ENCODE data around the gene RNF182.
"Not testable (repeated sequence)": the region's sequence is repeated elsewhere in the genome, so short reads cannot be mapped to it uniquely, and the experiment has no call there.

Gene RNF182

DNA sequence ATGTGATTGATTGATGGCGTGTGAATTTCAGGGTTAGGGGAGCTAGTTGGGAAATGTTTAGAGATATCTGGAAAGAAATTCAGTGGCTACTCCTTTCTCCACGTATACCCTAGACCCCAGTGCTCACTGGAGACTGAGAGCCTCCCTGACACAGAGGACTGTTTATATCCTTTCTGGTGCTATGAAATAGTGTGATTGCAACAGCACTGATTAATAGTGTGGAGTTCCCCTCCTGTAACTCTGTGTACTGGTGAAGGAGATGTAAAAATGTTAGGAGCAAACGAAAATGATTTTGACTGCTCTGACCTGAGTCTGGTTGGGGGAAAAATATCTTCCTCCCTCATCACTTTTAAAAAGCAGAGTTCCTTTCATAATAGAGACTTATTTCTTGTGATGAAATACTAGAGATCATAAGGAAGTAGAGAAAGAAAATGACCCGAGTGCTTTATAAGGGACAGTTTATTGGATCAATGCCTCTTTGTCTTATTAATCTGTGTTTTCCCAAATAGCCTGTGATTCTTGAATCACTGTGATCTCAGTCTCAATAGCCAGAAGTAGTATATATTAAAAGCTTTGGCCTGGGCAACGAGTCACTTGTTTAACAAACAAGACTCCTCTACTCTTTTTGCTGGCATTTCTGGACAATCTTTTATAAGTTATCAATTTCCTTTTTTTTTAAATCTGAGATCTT lies 92.3 kb downstream of the RNF182 start:
- Histone ChIP-seq H3K27ac (no peak overlapping the region), H3K36me3 (ENCODE audit: insufficient read depth) (no peaks in the 10 kb centered on the region), H3K79me2 (ENCODE audit: insufficient read depth, low read depth) (no peaks in the 10 kb centered on the region), H3K4me2 (no peak overlapping the region), H3K4me1 (ENCODE audit: low read depth, poor library complexity, severe bottlenecking) (no peaks in the 10 kb centered on the region), H3K27me3 (ENCODE audit: insufficient read depth, low read depth) (no peaks in the 10 kb centered on the region), H2AFZ (ENCODE audit: low read depth) (no peak overlapping the region), H3K9ac (no peak overlapping the region), H3K4me3 (IDR thresholded peaks at IDR 0.05; ENCODE audit: insufficient read depth, low read depth, low read length) (no peak overlapping the region), H4K20me1 (ENCODE audit: insufficient read depth) (no peaks in the 10 kb centered on the region)
- TF ChIP-seq CTCF (conservative IDR thresholded peaks at IDR 0.05; ENCODE audit: low read depth, low read length), result no peak

DNA sequence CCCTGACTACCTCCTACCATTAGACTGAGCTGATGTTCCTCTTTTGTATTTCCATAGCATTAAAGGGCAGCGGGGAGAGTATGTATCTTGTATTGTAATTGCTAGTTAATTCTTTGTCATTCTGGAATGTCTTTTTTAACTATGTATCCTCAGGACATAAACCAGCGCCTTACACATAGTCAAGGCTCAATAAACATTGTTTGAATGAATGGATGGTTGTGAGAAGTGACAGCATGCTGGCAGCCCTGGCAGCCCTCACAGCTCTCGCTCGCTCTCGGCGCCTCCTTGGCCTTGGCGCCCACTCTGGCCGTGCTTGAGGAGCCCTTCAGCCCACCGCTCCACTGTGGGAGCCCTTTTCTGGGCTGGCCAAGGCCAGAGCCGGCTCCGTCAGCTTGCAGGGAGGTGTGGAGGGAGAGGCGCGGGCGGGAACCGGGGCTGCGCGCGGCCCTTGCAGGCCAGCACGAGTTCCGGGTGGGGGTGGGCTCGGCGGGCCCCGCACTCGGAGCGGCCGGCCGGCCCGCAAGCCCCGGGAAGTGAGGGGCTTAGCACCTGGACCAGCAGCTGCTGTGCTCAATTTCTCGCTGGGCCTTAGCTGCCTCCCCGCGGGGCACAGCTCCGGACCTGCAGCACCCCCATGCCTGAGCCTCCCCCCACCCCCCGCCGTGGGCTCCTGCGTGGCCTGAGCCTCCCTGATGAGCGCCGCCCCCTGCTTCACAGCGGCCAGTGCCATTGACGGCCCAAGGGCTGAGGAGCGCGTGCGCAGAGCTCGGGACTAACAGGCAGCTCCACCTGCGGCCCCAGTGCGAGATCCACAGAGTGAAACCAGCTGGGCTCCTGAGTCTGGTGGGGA lies 93.1 kb downstream of the RNF182 start:
- no peak overlapping the region for H3K4me3 ChIP-seq (IDR thresholded peaks at IDR 0.05; ENCODE audit: insufficient read depth, low read depth, low read length)
- no peaks in the 10 kb centered on the region for H3K36me3 ChIP-seq (ENCODE audit: insufficient read depth)
- no peak for TF ChIP-seq CTCF (conservative IDR thresholded peaks at IDR 0.05; ENCODE audit: low read depth, low read length)

DNA sequence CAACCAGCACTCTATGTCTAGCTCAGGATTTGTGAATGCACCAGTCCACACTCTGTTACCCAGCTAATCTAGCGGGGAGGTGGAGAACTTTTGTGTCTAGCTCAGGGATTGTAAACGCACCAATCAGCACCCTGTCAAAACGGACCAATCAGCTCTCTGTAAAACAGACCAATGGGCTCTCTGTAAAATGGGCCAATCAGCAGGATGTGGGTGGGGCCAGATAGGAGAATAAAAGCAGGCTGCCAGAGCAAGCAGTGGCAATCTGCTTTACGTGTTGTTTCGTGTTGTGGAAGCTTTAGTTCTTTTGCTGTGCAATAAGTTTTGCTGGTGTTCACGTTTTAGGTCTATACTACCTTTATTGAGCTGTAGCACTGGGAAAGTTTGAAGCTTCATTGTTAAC lies 93.8 kb downstream of the RNF182 start:
- H3K27ac ChIP-seq, result not testable (repeated sequence)

More for the DNA sequence above, 93.1 kb downstream of the RNF182 start:
- no peak overlapping the region for H2AFZ ChIP-seq (ENCODE audit: low read depth)
- H3K4me2 ChIP-seq, result no peak overlapping the region
- no peak overlapping the region for H3K27ac ChIP-seq
- no peak overlapping the region for H3K9ac ChIP-seq
- H3K27me3 ChIP-seq (ENCODE audit: insufficient read depth, low read depth), result no peaks in the 10 kb centered on the region
- no peaks in the 10 kb centered on the region for H3K4me1 ChIP-seq (ENCODE audit: low read depth, poor library complexity, severe bottlenecking)
- no peaks in the 10 kb centered on the region for H3K79me2 ChIP-seq (ENCODE audit: insufficient read depth, low read depth)
- no peaks in the 10 kb centered on the region for H4K20me1 ChIP-seq (ENCODE audit: insufficient read depth)

GRCh38 chr6:14020551-14020950 lies 95.8 kb downstream of the RNF182 start:
- no peak overlapping the region for H3K4me3 ChIP-seq (IDR thresholded peaks at IDR 0.05; ENCODE audit: insufficient read depth, low read depth, low read length)
- H3K79me2 ChIP-seq (ENCODE audit: insufficient read depth, low read depth), result no peaks in the 10 kb centered on the region
- no peaks in the 10 kb centered on the region for H3K27me3 ChIP-seq (ENCODE audit: insufficient read depth, low read depth)
- H3K4me2 ChIP-seq, result no peak overlapping the region
- H2AFZ ChIP-seq (ENCODE audit: low read depth), result no peak overlapping the region
- no peaks in the 10 kb centered on the region for H3K4me1 ChIP-seq (ENCODE audit: low read depth, poor library complexity, severe bottlenecking)
- no peak for TF ChIP-seq CTCF (conservative IDR thresholded peaks at IDR 0.05; ENCODE audit: low read depth, low read length)
- no peak overlapping the region for H3K9ac ChIP-seq
- no peaks in the 10 kb centered on the region for H4K20me1 ChIP-seq (ENCODE audit: insufficient read depth)
- no peaks in the 10 kb centered on the region for H3K36me3 ChIP-seq (ENCODE audit: insufficient read depth)
- H3K27ac ChIP-seq, result no peak overlapping the region

More for the DNA sequence above, 93.8 kb downstream of the RNF182 start:
- H3K27me3 ChIP-seq (ENCODE audit: insufficient read depth, low read depth); H4K20me1 ChIP-seq (ENCODE audit: insufficient read depth); H2AFZ ChIP-seq (ENCODE audit: low read depth); H3K9ac ChIP-seq; H3K79me2 ChIP-seq (ENCODE audit: insufficient read depth, low read depth); H3K36me3 ChIP-seq (ENCODE audit: insufficient read depth); H3K4me2 ChIP-seq; H3K4me3 ChIP-seq (IDR thresholded peaks at IDR 0.05; ENCODE audit: insufficient read depth, low read depth, low read length); H3K4me1 ChIP-seq (ENCODE audit: low read depth, poor library complexity, severe bottlenecking): not testable (repeated sequence)

DNA sequence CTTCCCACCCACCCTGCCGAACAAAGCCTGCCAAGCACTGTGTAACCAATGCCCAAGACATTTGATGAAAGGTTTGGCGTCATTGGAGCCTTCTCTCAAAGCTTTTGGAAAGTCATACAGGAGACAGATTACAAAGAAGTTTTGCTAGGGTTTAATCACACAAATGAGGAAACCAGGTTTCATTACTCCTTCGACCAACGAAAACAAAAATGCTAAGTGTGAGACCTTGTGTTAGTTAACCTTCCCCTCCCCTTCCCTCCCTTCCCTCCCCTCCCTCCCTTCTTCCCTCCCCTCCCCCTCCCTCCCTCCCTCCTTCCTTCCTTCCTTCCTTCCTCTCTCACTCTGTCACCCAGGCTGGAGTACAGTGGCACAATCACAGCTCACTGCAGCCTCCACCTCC lies 96.7 kb downstream of the RNF182 start:
- no peak overlapping the region for H3K4me2 ChIP-seq
- H3K36me3 ChIP-seq (ENCODE audit: insufficient read depth), result no peaks in the 10 kb centered on the region
- TF ChIP-seq CTCF (conservative IDR thresholded peaks at IDR 0.05; ENCODE audit: low read depth, low read length), result no peak
- H3K4me3 ChIP-seq (IDR thresholded peaks at IDR 0.05; ENCODE audit: insufficient read depth, low read depth, low read length), result no peak overlapping the region
- H3K9ac ChIP-seq, result no peak overlapping the region
- no peaks in the 10 kb centered on the region for H3K27me3 ChIP-seq (ENCODE audit: insufficient read depth, low read depth)
- H3K79me2 ChIP-seq (ENCODE audit: insufficient read depth, low read depth), result no peaks in the 10 kb centered on the region
- no peaks in the 10 kb centered on the region for H4K20me1 ChIP-seq (ENCODE audit: insufficient read depth)
- no peaks in the 10 kb centered on the region for H3K4me1 ChIP-seq (ENCODE audit: low read depth, poor library complexity, severe bottlenecking)
- H3K27ac ChIP-seq, result no peak overlapping the region
- H2AFZ ChIP-seq (ENCODE audit: low read depth), result no peak overlapping the region
